Right atrium auricular region (tissue), 2 donors: ENCODE measurements around the gene PRR5L. TPM values are rescaled to one million over a fixed set of nuclear protein-coding genes. Genes with fewer than 3 reads are reported as not detected.

ENCODE experiments used
- DNase-seq: peaks from one replicate; pipeline ENCODE4 v3.0.0-alpha.2; 2019; ENCODE audit warnings: low spot score
- H3K27ac ChIP-seq, 2 donors: fragments of 200-600 bp; sonication (generic); 1 replicate in 1 of 2; 2 replicates in 1 of 2; pipeline ENCODE4 v1.5.1; 2016 to 2019
- H3K27me3 ChIP-seq, 2 donors: fragments of 200-600 bp; sonication (generic); one replicate each; pipeline versions ENCODE4 v1.5.1 to v1.6.0; 2017 to 2019
- H3K36me3 ChIP-seq: fragments of 200-600 bp; sonication (generic); one replicate; pipeline ENCODE4 v1.5.1; 2016
- H3K4me1 ChIP-seq, 2 donors: fragments of 200-600 bp; sonication (generic); one replicate each; pipeline versions ENCODE4 v1.5.1 to v1.6.0; 2017 to 2019
- H3K4me3 ChIP-seq, 2 donors: fragments of 200-600 bp; sonication (generic); 1 replicate in 1 of 2; 2 replicates in 1 of 2; pipeline ENCODE4 v1.5.1; 2017 to 2019; ENCODE audit warnings: mild to moderate bottlenecking in 1 of 2, moderate library complexity in 1 of 2
- H3K9me3 ChIP-seq, 2 donors: fragments of 200-600 bp; sonication (generic); one replicate each; pipeline ENCODE4 v1.5.1; 2019
- total RNA-seq, 2 donors: library from RNA; depleted of rRNA; stranded (reverse); fragments of >200 nt; gene quantifications; one replicate each; pipeline ENCODE4 v1.1.0, GENCODE V29; 2016
- TF ChIP-seq, protein P1 (sequence below), 2 donors: fragments of 200-600 bp; sonication (generic); IDR thresholded peaks; one replicate each; pipeline ENCODE4 v1.5.1; 2019; ENCODE audit warnings: antibody characterized with exemption in 2 of 2

Gene PRR5L
- total RNA-seq, 2 donors from 2014 or later = 1.3 to 6.8 TPM

GRCh38 chr11:36493332-36493731, 197.2 kb downstream of the PRR5L start:
- H3K27me3 ChIP-seq = no peaks in the 10 kb centered on the region
- H3K27ac ChIP-seq = no peak overlapping the region
- no peak overlapping the region for H3K4me3 ChIP-seq
- H3K9me3 ChIP-seq = no peaks in the 10 kb centered on the region
- no peaks in the 10 kb centered on the region for H3K4me1 ChIP-seq
- peaks cover 86% of the 10 kb centered on the region for H3K36me3 ChIP-seq
- no peak for DNase-seq
- TF ChIP-seq, protein P1, sequence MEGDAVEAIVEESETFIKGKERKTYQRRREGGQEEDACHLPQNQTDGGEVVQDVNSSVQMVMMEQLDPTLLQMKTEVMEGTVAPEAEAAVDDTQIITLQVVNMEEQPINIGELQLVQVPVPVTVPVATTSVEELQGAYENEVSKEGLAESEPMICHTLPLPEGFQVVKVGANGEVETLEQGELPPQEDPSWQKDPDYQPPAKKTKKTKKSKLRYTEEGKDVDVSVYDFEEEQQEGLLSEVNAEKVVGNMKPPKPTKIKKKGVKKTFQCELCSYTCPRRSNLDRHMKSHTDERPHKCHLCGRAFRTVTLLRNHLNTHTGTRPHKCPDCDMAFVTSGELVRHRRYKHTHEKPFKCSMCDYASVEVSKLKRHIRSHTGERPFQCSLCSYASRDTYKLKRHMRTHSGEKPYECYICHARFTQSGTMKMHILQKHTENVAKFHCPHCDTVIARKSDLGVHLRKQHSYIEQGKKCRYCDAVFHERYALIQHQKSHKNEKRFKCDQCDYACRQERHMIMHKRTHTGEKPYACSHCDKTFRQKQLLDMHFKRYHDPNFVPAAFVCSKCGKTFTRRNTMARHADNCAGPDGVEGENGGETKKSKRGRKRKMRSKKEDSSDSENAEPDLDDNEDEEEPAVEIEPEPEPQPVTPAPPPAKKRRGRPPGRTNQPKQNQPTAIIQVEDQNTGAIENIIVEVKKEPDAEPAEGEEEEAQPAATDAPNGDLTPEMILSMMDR (IDR thresholded peaks at IDR 0.05) = no peak

GRCh38 chr11:36498721-36499120, 202.6 kb downstream of the PRR5L start:
- DNase-seq = no peak
- Histone ChIP-seq H3K27me3 (no peaks in the 10 kb centered on the region), H3K9me3 (no peaks in the 10 kb centered on the region), H3K27ac (no peak overlapping the region), H3K4me1 (peaks cover 0 to 41% of the 10 kb centered on the region in 2 donors), H3K4me3 (no peak overlapping the region), H3K36me3 (peaks cover 62% of the 10 kb centered on the region)
- TF ChIP-seq, protein P1 (IDR thresholded peaks at IDR 0.05) = no peak

DNA sequence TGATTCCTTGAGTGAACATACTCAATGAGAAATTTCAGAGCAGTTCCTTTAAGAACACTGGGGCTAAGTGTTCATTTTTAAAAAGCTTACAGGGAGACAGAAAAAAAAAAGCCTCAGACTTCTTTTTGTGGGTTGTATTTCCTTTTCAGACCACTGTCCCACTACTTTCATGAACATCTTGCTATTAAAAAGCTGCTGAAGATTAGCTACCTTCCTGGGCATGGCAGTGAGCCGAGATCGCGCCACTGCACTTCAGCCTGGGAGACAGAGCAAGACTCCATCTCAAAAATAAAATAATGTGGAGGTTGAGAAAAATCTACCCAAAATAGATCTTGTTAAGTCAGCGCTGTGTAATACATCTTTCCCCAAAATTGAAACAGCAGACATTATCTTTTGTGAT, 203.2 kb downstream of the PRR5L start:
- peaks cover 0 to 41% of the 10 kb centered on the region in 2 donors for H3K4me1 ChIP-seq
- TF ChIP-seq, protein P1 (IDR thresholded peaks at IDR 0.05) = no peak
- peaks cover 56% of the 10 kb centered on the region for H3K36me3 ChIP-seq
- H3K4me3 ChIP-seq = no peak overlapping the region
- peak overlapping the region in 1 of 2 donors; percentile 81 for H3K27ac ChIP-seq
- DNase-seq = no peak
- no peaks in the 10 kb centered on the region for H3K9me3 ChIP-seq
- no peaks in the 10 kb centered on the region for H3K27me3 ChIP-seq

DNA sequence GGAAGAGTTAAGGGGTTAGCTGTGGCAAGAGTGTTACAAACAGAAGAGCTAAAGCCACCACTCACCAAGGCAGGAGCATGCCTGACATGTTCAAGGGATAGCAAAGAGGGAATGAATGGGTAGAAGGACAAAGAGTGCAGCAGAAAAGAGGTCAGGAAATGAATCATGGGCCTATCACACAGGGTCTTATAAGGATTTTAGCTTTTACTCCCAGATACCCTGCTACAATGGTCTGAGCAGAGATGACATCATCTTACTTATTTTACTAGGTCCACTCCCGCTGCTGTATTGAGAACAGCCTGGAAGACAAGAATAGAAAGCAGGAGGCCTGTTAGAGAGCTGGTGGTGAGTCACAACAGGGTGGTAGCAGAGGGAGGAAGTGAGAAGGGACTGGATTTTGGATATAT, 204.2 kb downstream of the PRR5L start:
- TF ChIP-seq, protein P1 (IDR thresholded peaks at IDR 0.05) = no peak
- Histone ChIP-seq H3K27ac (peak overlapping the region; percentile 69 to 81), H3K36me3 (peaks cover 46% of the 10 kb centered on the region), H3K27me3 (no peaks in the 10 kb centered on the region), H3K9me3 (no peaks in the 10 kb centered on the region), H3K4me1 (peaks cover 0 to 45% of the 10 kb centered on the region in 2 donors), H3K4me3 (no peak overlapping the region)
- DNase-seq = no peak

GRCh38 chr11:36501236-36501635, 205.1 kb downstream of the PRR5L start:
- TF ChIP-seq, protein P1 (IDR thresholded peaks at IDR 0.05) = no peak
- H3K9me3 ChIP-seq = no peaks in the 10 kb centered on the region
- H3K4me1 ChIP-seq = peaks cover 0 to 54% of the 10 kb centered on the region in 2 donors
- H3K36me3 ChIP-seq = peaks cover 37% of the 10 kb centered on the region
- no peak for DNase-seq
- H3K4me3 ChIP-seq = no peak overlapping the region
- no peaks in the 10 kb centered on the region for H3K27me3 ChIP-seq
- peak overlapping the region; percentile 69 to 81 for H3K27ac ChIP-seq

- Histone ChIP-seq H3K4me1 (peaks cover 0 to 39% of the 10 kb centered on the region in 2 donors), H3K27me3 (no peaks in the 10 kb centered on the region), H3K4me3 (no peak overlapping the region), H3K27ac (peak overlapping the region; percentile 91 to 92), H3K36me3 (no peaks in the 10 kb centered on the region), H3K9me3 (no peaks in the 10 kb centered on the region)
- DNase-seq = no peak
- TF ChIP-seq, protein P1 (IDR thresholded peaks at IDR 0.05) = no peak
Measured at GRCh38 chr11:36507824-36508489, 211.9 kb downstream of the PRR5L start.
